Measurements from ENCODE around the gene NFIC.
"Not testable (repeated sequence)": the region's sequence is repeated elsewhere in the genome, so short reads cannot be mapped to it uniquely, and the experiment has no call there.

The NFIC gene

GRCh38 chr19:3324405-3324856, 42.0 kb upstream of the NFIC start:
- no peak overlapping the region for H3K4me3 ChIP-seq (ENCODE audit: insufficient read depth, low read depth, low read length)
- H3K36me3 ChIP-seq (ENCODE audit: control insufficient read depth, insufficient read depth, low read length), result no peaks in the 10 kb centered on the region
- 44 to 46% methylated on average over 5 of the region's 5 CpGs for WGBS, 2 experiments
- H3K4me1 ChIP-seq (ENCODE audit: control insufficient read depth, insufficient read depth, low read length), result no peaks in the 10 kb centered on the region
- no peaks in the 10 kb centered on the region for H3K9me3 ChIP-seq (ENCODE audit: control insufficient read depth, low read length)
- H3K27ac ChIP-seq (ENCODE audit: insufficient read depth, low read depth, low read length, poor library complexity, severe bottlenecking), result no peak overlapping the region
- H3K27me3 ChIP-seq (ENCODE audit: control insufficient read depth, insufficient read depth, low read length, poor library complexity, severe bottlenecking), result peaks cover 11% of the 10 kb centered on the region

GRCh38 chr19:3325451-3325850, 40.9 kb upstream of the NFIC start:
- Histone ChIP-seq H3K27ac (ENCODE audit: insufficient read depth, low read depth, low read length, poor library complexity, severe bottlenecking) (no peak overlapping the region), H3K4me3 (ENCODE audit: insufficient read depth, low read depth, low read length) (no peak overlapping the region), H3K27me3 (ENCODE audit: control insufficient read depth, insufficient read depth, low read length, poor library complexity, severe bottlenecking) (peaks cover 15% of the 10 kb centered on the region), H3K36me3 (ENCODE audit: control insufficient read depth, insufficient read depth, low read length) (no peaks in the 10 kb centered on the region), H3K4me1 (ENCODE audit: control insufficient read depth, insufficient read depth, low read length) (no peaks in the 10 kb centered on the region), H3K9me3 (ENCODE audit: control insufficient read depth, low read length) (no peaks in the 10 kb centered on the region)
- WGBS, 2 experiments, result 76 to 86% methylated on average over 1 of the region's 1 CpG

DNA sequence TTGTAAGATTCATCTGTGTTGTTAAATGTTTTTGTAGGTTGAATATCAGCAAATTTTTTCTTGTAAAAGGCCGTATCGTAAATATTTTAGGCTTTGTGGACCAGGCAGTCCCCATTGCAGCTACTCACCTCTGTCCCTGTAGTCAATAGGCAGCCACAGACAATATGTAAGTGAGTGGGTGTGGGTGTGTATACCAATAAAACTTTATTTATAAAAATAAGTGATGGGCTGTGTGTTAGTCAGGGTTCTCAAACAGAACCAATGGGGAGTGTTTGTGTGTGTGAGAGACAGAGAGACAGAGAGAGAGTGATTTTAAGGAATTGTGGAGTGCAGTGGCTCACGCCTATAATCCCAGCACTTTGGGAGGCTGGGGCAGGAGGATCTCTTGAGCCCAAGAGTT, 37.6 kb upstream of the NFIC start:
- peaks cover 30% of the 10 kb centered on the region for H3K27me3 ChIP-seq (ENCODE audit: control insufficient read depth, insufficient read depth, low read length, poor library complexity, severe bottlenecking)
- 87 to 88% methylated on average over 3 of the region's 3 CpGs for WGBS, 2 experiments
- H3K4me1 ChIP-seq (ENCODE audit: control insufficient read depth, insufficient read depth, low read length), result no peaks in the 10 kb centered on the region
- no peaks in the 10 kb centered on the region for H3K36me3 ChIP-seq (ENCODE audit: control insufficient read depth, insufficient read depth, low read length)
- no peak overlapping the region for H3K4me3 ChIP-seq (ENCODE audit: insufficient read depth, low read depth, low read length)
- H3K9me3 ChIP-seq (ENCODE audit: control insufficient read depth, low read length), result no peaks in the 10 kb centered on the region
- H3K27ac ChIP-seq (ENCODE audit: insufficient read depth, low read depth, low read length, poor library complexity, severe bottlenecking), result no peak overlapping the region

DNA sequence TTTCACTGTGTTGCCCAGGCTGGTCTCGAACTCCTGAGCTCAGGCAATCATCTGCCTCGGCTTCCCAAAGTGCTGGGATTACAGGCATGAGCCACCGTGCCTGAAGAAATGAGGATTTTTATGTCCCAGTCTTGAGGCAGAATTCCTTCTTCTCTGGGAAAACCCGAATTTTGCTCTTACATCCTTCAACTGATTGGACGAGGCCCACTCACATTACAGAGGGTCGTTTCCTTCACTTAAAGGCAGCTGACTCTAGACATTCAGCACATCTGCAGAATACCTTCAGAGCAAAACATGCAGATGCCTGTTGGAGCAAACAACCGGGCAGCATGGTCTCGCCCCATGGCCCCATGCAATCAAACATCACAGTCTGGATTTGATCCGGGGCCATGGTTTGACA, 36.3 kb upstream of the NFIC start:
- no peak overlapping the region for H3K4me3 ChIP-seq (ENCODE audit: insufficient read depth, low read depth, low read length)
- H3K36me3 ChIP-seq (ENCODE audit: control insufficient read depth, insufficient read depth, low read length), result no peaks in the 10 kb centered on the region
- 84 to 86% methylated on average over 9 of the region's 9 CpGs for WGBS, 2 experiments
- H3K27ac ChIP-seq (ENCODE audit: insufficient read depth, low read depth, low read length, poor library complexity, severe bottlenecking), result no peak overlapping the region
- H3K9me3 ChIP-seq (ENCODE audit: control insufficient read depth, low read length), result no peaks in the 10 kb centered on the region
- no peaks in the 10 kb centered on the region for H3K4me1 ChIP-seq (ENCODE audit: control insufficient read depth, insufficient read depth, low read length)
- H3K27me3 ChIP-seq (ENCODE audit: control insufficient read depth, insufficient read depth, low read length, poor library complexity, severe bottlenecking), result peaks cover 30% of the 10 kb centered on the region

- not testable (repeated sequence) for H3K27ac ChIP-seq (ENCODE audit: insufficient read depth, low read depth, low read length, poor library complexity, severe bottlenecking); H3K4me1 ChIP-seq (ENCODE audit: control insufficient read depth, insufficient read depth, low read length); H3K36me3 ChIP-seq (ENCODE audit: control insufficient read depth, insufficient read depth, low read length); H3K9me3 ChIP-seq (ENCODE audit: control insufficient read depth, low read length); H3K4me3 ChIP-seq (ENCODE audit: insufficient read depth, low read depth, low read length)
- no CpG with 5 or more reads among the region's 1 CpG for WGBS, 2 experiments
- peaks cover 30% of the 10 kb centered on the region for H3K27me3 ChIP-seq (ENCODE audit: control insufficient read depth, insufficient read depth, low read length, poor library complexity, severe bottlenecking)
Observed at GRCh38 chr19:3332232-3332631, 34.2 kb upstream of the NFIC start.

- no peak overlapping the region for H3K27ac ChIP-seq (ENCODE audit: insufficient read depth, low read depth, low read length, poor library complexity, severe bottlenecking)
- no peaks in the 10 kb centered on the region for H3K9me3 ChIP-seq (ENCODE audit: control insufficient read depth, low read length)
- H3K27me3 ChIP-seq (ENCODE audit: control insufficient read depth, insufficient read depth, low read length, poor library complexity, severe bottlenecking), result peaks cover 30% of the 10 kb centered on the region
- no peak overlapping the region for H3K4me3 ChIP-seq (ENCODE audit: insufficient read depth, low read depth, low read length)
- no peaks in the 10 kb centered on the region for H3K36me3 ChIP-seq (ENCODE audit: control insufficient read depth, insufficient read depth, low read length)
- no peaks in the 10 kb centered on the region for H3K4me1 ChIP-seq (ENCODE audit: control insufficient read depth, insufficient read depth, low read length)
- 45 to 56% methylated on average over 4 of the region's 4 CpGs for WGBS, 2 experiments
Observed at GRCh38 chr19:3333020-3333583, 33.3 kb upstream of the NFIC start.

DNA sequence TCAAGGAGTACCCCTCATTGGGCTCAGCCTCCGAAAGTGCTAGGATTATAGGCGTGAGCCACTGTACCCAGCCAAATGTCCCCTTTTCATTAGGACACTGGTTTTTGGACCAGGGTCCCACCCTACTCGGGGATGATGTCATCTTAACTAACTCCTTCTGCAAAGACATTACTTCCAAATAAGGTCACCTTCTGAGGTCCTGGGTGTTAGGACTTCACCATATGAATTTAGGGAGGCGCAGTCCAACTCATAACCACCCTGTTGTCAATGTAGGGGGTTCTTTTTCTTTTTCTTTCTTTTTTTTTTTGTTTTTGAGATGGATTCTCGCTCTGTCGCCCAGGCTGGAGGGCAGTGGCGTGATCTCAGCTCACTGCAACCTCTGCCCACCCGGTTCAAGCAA, 32.7 kb upstream of the NFIC start:
- H3K9me3 ChIP-seq (ENCODE audit: control insufficient read depth, low read length), result no peaks in the 10 kb centered on the region
- no peak overlapping the region for H3K27ac ChIP-seq (ENCODE audit: insufficient read depth, low read depth, low read length, poor library complexity, severe bottlenecking)
- no peaks in the 10 kb centered on the region for H3K4me1 ChIP-seq (ENCODE audit: control insufficient read depth, insufficient read depth, low read length)
- peaks cover 30% of the 10 kb centered on the region for H3K27me3 ChIP-seq (ENCODE audit: control insufficient read depth, insufficient read depth, low read length, poor library complexity, severe bottlenecking)
- 86 to 93% methylated on average over 7 to 8 of the region's 8 CpGs for WGBS, 2 experiments
- no peaks in the 10 kb centered on the region for H3K36me3 ChIP-seq (ENCODE audit: control insufficient read depth, insufficient read depth, low read length)
- H3K4me3 ChIP-seq (ENCODE audit: insufficient read depth, low read depth, low read length), result no peak overlapping the region

DNA sequence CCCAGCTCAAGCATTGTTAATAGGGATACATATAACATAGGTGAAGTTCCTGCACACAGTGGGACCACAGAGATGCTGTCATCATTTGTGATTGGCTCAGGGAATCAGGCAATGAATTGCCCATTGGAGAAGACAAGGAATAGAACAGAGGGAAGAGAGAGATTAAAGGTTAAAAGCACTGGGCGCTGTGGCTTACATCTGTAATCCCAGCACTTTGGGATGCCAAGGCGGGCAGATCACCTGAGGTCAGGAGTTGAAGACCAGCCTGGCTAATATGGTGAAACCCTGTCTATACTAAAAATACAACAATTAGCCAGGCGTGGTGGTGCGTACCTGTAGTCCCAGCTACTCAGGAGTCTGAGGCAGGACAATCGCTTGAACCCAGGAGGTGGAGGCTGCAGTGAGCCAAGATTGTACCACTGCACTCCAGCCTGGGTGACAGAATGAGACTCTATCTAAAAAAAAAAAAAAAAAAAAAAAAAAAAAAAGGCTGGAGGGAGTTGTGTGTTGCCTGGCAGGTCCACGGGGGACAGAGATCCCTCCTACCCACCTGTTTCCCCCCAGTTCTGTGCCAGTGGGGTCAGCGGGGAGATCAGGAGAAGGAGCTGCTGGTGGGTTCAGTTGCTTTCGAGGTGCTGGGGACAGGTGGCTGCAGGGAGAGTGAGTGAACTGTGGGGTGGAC, 31.5 kb upstream of the NFIC start:
- H3K36me3 ChIP-seq (ENCODE audit: control insufficient read depth, insufficient read depth, low read length); H3K27ac ChIP-seq (ENCODE audit: insufficient read depth, low read depth, low read length, poor library complexity, severe bottlenecking); H3K9me3 ChIP-seq (ENCODE audit: control insufficient read depth, low read length); H3K4me3 ChIP-seq (ENCODE audit: insufficient read depth, low read depth, low read length); H3K4me1 ChIP-seq (ENCODE audit: control insufficient read depth, insufficient read depth, low read length): not testable (repeated sequence)
- H3K27me3 ChIP-seq (ENCODE audit: control insufficient read depth, insufficient read depth, low read length, poor library complexity, severe bottlenecking), result peaks cover 30% of the 10 kb centered on the region
- 80 to 83% methylated on average over 8 of the region's 8 CpGs for WGBS, 2 experiments

DNA sequence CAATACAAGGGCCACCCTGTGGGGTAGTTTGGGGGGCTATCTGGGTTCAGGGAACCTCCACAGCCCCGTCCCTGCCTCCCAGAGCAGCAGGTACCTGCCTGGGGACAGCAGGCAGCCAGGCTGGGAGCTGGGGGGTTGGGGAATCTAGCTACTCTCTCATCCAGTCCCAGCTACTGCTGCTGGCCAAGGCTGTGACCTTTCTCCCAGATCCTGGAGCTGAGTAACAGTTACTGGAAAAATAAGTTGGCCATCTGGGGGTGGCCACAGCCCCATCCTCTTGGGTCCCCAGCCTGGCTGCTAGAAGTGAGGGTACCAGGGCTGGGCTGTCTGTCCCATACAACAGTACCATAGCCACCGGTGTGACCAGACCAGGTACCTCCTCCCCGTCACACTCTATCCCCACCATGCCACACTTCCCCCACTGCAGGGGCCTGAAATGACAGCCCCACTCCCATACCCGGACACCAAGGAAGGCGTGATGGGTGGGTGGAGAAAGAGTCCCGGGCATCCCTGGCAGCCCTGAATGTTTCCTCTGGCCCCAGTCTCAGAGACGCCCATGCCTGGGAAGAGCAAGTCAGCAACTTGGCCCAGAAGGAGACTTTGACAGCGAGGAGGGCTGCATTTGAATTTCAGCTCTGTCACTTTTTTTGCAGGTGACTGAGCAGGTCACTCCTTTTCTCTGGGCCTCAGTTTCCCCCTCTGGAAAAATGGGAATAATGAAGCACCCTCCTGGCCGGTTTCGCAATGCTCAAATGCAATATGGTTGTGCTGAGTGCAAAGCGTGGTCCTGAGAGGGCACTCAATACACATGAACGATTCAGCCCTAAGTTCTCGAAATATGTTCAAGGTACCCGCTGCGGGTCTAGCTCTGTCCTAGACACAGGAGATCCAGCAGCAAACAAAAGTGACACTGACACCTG, 30.7 kb upstream of the NFIC start:
- Histone ChIP-seq H3K27ac (ENCODE audit: insufficient read depth, low read depth, low read length, poor library complexity, severe bottlenecking) (no peak overlapping the region), H3K9me3 (ENCODE audit: control insufficient read depth, low read length) (no peaks in the 10 kb centered on the region), H3K36me3 (ENCODE audit: control insufficient read depth, insufficient read depth, low read length) (no peaks in the 10 kb centered on the region), H3K4me3 (ENCODE audit: insufficient read depth, low read depth, low read length) (no peak overlapping the region), H3K4me1 (ENCODE audit: control insufficient read depth, insufficient read depth, low read length) (no peaks in the 10 kb centered on the region), H3K27me3 (ENCODE audit: control insufficient read depth, insufficient read depth, low read length, poor library complexity, severe bottlenecking) (peaks cover 24% of the 10 kb centered on the region)
- 78 to 81% methylated on average over 15 of the region's 15 CpGs for WGBS, 2 experiments

GRCh38 chr19:3336351-3336679, 30.1 kb upstream of the NFIC start:
- WGBS, 2 experiments, result 81 to 82% methylated on average over 5 of the region's 5 CpGs

More at GRCh38 chr19:3336351-3336679, 30.1 kb upstream of the NFIC start:
- Histone ChIP-seq H3K9me3 (ENCODE audit: control insufficient read depth, low read length) (no peaks in the 10 kb centered on the region), H3K27me3 (ENCODE audit: control insufficient read depth, insufficient read depth, low read length, poor library complexity, severe bottlenecking) (peaks cover 18% of the 10 kb centered on the region), H3K27ac (ENCODE audit: insufficient read depth, low read depth, low read length, poor library complexity, severe bottlenecking) (no peak overlapping the region), H3K4me3 (ENCODE audit: insufficient read depth, low read depth, low read length) (no peak overlapping the region), H3K36me3 (ENCODE audit: control insufficient read depth, insufficient read depth, low read length) (no peaks in the 10 kb centered on the region), H3K4me1 (ENCODE audit: control insufficient read depth, insufficient read depth, low read length) (no peaks in the 10 kb centered on the region)

Data from ectodermal cell (in vitro differentiated cells).